ENCODE measurements around the gene PEX5.
A peak's percentile ranks its signal among the peaks of the same experiment; 100 is the strongest.
"Not testable (repeated sequence)": the region's sequence is repeated elsewhere in the genome, so short reads cannot be mapped to it uniquely, and the experiment has no call there.

PEX5 gene

GRCh38 chr12:7213745-7214144 is 24.3 kb downstream of the PEX5 start:
- not testable (repeated sequence) for DNase-seq (ENCODE audit: low spot score)

- no peak for DNase-seq (ENCODE audit: low spot score)
Observed at GRCh38 chr12:7217475-7218069, 28.1 kb downstream of the PEX5 start.

- DNase-seq (ENCODE audit: low spot score): peak; percentile 71
Observed at GRCh38 chr12:7219599-7220243, 30.2 kb downstream of the PEX5 start.

GRCh38 chr12:7221486-7221885 is 32.0 kb downstream of the PEX5 start:
- no peak for DNase-seq (ENCODE audit: low spot score)

- DNase-seq (ENCODE audit: low spot score): no peak
Observed at GRCh38 chr12:7229741-7230140, 40.3 kb downstream of the PEX5 start.

GRCh38 chr12:7241404-7242005 is 52.0 kb downstream of the PEX5 start:
- no peak for DNase-seq (ENCODE audit: low spot score)

GRCh38 chr12:7242176-7243101 is 53.0 kb downstream of the PEX5 start:
- no peak for DNase-seq (ENCODE audit: low spot score)

- DNase-seq (ENCODE audit: low spot score): not testable (repeated sequence)
Observed at GRCh38 chr12:7251328-7251996, 62.0 kb downstream of the PEX5 start.

GRCh38 chr12:7259060-7259459 is 69.6 kb downstream of the PEX5 start:
- no peak for DNase-seq (ENCODE audit: low spot score)
